T-cell (primary cell): ENCODE data around the gene CBR3. TPM values are rescaled to one million over a fixed set of nuclear protein-coding genes. Genes with fewer than 3 reads are reported as not detected.
A peak's percentile ranks its signal among the peaks of the same experiment; 100 is the strongest.

Source experiments
- ATAC-seq, 4 experiments: fragments of 200-7000 bp in 3 of 4; fragments of 150-1000 bp in 1 of 4; cut with Tn5 transposase; replicated peaks in 1 of 4; 1 replicate in 3 of 4; 2 replicates in 1 of 4; pipeline ENCODE4 v1.10.0; 2021; ENCODE audit warnings: moderate library complexity in 3 of 4, mild to moderate bottlenecking in 2 of 4, moderate number of reproducible peaks in 1 of 4
- CTCF ChIA-PET, 2 donors: fragments of 300-600 bp; sonication (Branson Sonifier 250); formaldehyde crosslinking; loops; one replicate each; lab custom pipeline; 2022; ENCODE audit warnings: antibody characterized with exemption in 2 of 2; lab: Charles Lee
- POLR2A ChIA-PET, 2 donors: fragments of 300-600 bp; sonication (Branson Sonifier 250); formaldehyde crosslinking; loops; one replicate each; lab custom pipeline; 2022; ENCODE audit warnings: antibody characterized with exemption in 2 of 2; lab: Charles Lee
- DNase-seq, 35 experiments: peaks; one replicate each; pipeline versions ENCODE4 v3.0.0 to v3.0.0-alpha.2; 2013 to 2023
- H3K27ac ChIP-seq: one replicate; pipeline ENCODE4 v1.5.1; 2013; ENCODE audit warnings: low read length
- H3K27me3 ChIP-seq, 2 experiments: replicated peaks in 1 of 2; 1 replicate in 1 of 2; 2 replicates in 1 of 2; pipeline versions ENCODE4 v1.6.1 to v1.7.0; 2013; ENCODE audit warnings: low read length in 1 of 2, mixed read lengths in 1 of 2; ENCODE audit not compliant: control insufficient read depth in 2 of 2, insufficient read depth in 2 of 2; ENCODE audit errors: extremely low read depth in 1 of 2
- H3K36me3 ChIP-seq, 2 donors: 1 replicate in 1 of 2; 2 replicates in 1 of 2; pipeline versions ENCODE4 v1.6.1 to v1.7.0; 2013; ENCODE audit warnings: low read length in 1 of 2; ENCODE audit not compliant: control insufficient read depth in 2 of 2, insufficient read depth in 1 of 2; ENCODE audit errors: extremely low read depth in 1 of 2
- H3K4me1 ChIP-seq, 2 experiments: 1 replicate in 1 of 2; 2 replicates in 1 of 2; pipeline versions ENCODE4 v1.6.1 to v1.7.0; 2013; ENCODE audit warnings: low read length in 2 of 2, mixed read lengths in 1 of 2; ENCODE audit not compliant: insufficient read depth in 2 of 2, control insufficient read depth in 1 of 2; ENCODE audit errors: extremely low read depth in 1 of 2
- H3K4me3 ChIP-seq, 2 donors: 1 replicate in 1 of 2; 2 replicates in 1 of 2; pipeline versions ENCODE4 v1.5.1 to v1.7.0; 2013; ENCODE audit warnings: mild to moderate bottlenecking in 2 of 2, low read length in 1 of 2, moderate library complexity in 1 of 2; ENCODE audit not compliant: control insufficient read depth in 1 of 2; ENCODE audit errors: extremely low read depth in 1 of 2
- H3K9me3 ChIP-seq: 2 replicates; pipeline ENCODE4 v1.7.0; 2013
- H3K27ac Mint-ChIP-seq, 2 donors: one replicate each; pipeline ENCODE4 v1.8.0; 2020 to 2021; ENCODE audit warnings: mild to moderate bottlenecking in 2 of 2, mixed read lengths in 2 of 2
- H3K27me3 Mint-ChIP-seq, 2 donors: one replicate each; pipeline ENCODE4 v1.8.0; 2021 to 2022; ENCODE audit warnings: mixed read lengths in 2 of 2
- H3K36me3 Mint-ChIP-seq: one replicate; pipeline ENCODE4 v1.8.0; 2021; ENCODE audit warnings: mixed read lengths
- H3K4me1 Mint-ChIP-seq, 3 donors: one replicate each; pipeline ENCODE4 v1.8.0; 2020 to 2022; ENCODE audit warnings: mixed read lengths in 3 of 3, mild to moderate bottlenecking in 1 of 3
- H3K4me3 Mint-ChIP-seq, 3 donors: one replicate each; pipeline ENCODE4 v1.8.0; 2020 to 2022; ENCODE audit warnings: mild to moderate bottlenecking in 3 of 3, mixed read lengths in 3 of 3, moderate library complexity in 3 of 3
- H3K9me3 Mint-ChIP-seq, 3 donors: one replicate each; pipeline ENCODE4 v1.8.0; 2020 to 2022; ENCODE audit warnings: mixed read lengths in 3 of 3
- WGBS: methylation state at CpG from one replicate; pipeline ENCODE4 v1.1.5; 2013; ENCODE audit warnings: missing lambda C conversion rate; ENCODE audit not compliant: insufficient coverage; 5-methylcytosine and 5-hydroxymethylcytosine counted together
- total RNA-seq, 35 experiments: library from RNA in 6 of 35; stranded (reverse) in 6 of 35; fragments of 120-200 nt in 1 of 35; gene quantifications; one replicate each; pipeline versions ENCODE4 v1.2.1 to v1.2.4 and lab custom pipeline; 2013 to 2026

Gene CBR3
- total RNA-seq, 5 donors from 2014 or later (not counting 1 experiment from before 2014, with no cell fraction given) = 0.85 to 16.1 (median 8.1) TPM

GRCh38 chr21:36185523-36185922, 50.6 kb downstream of the CBR3 start:
- ChIA-PET CTCF (interaction anchor here in 1 of 2 donors (0.7 kb wide), 1 partner anchor 172 kb away, joined by 3 read pairs; no protein-coding TSS in a partner anchor), POLR2A (no interaction called here)
- H3K4me3 ChIP-seq = no peak overlapping the region
- H3K27ac Mint-ChIP-seq = no peak overlapping the region
- H3K27me3 Mint-ChIP-seq = no peaks in the 10 kb centered on the region
- H3K4me1 Mint-ChIP-seq = peaks cover 6 to 12% (median 11%) of the 10 kb centered on the region in 3 donors
- peaks cover 3 to 4% of the 10 kb centered on the region in 2 donors for H3K36me3 ChIP-seq
- H3K9me3 ChIP-seq = no peaks in the 10 kb centered on the region
- 83% methylated on average over 3 of the region's 9 CpGs for WGBS
- peaks cover 2 to 14% of the 10 kb centered on the region in 2 experiments for H3K4me1 ChIP-seq
- H3K4me3 Mint-ChIP-seq = no peak overlapping the region
- no peak overlapping the region for H3K27ac ChIP-seq
- peaks cover 25% of the 10 kb centered on the region for H3K36me3 Mint-ChIP-seq
- no peak for DNase-seq
- H3K27me3 ChIP-seq = no peaks in the 10 kb centered on the region
- no peaks in the 10 kb centered on the region for H3K9me3 Mint-ChIP-seq
- ATAC-seq = no peak

DNA sequence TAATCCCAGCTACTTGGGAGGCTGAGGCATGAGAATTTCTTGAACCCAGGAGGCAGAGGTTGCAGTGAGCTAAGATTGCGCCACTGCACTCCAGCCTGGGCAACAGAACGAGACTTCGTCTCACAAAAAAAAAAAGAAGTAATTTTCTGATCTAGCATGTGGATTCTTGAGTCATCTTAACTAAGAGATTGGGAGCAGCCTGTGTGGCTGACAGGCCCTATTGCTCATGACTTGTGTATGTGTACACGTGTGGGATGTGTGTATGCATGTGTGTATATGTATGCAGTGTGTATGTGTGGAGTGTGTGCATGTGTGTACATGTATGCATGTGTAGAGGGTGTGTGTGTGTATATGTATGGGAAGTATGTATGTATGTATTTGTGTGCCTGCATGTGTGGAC, 51.2 kb downstream of the CBR3 start:
- POLR2A ChIA-PET = no interaction called here
- Histone ChIP-seq H3K27ac (no peak overlapping the region), H3K36me3 (peaks cover 3 to 4% of the 10 kb centered on the region in 2 donors), H3K4me1 (peaks cover 2 to 14% of the 10 kb centered on the region in 2 experiments), H3K27me3 (no peaks in the 10 kb centered on the region), H3K9me3 (no peaks in the 10 kb centered on the region), H3K4me3 (no peak overlapping the region)
- WGBS = 96% methylated on average over 4 of the region's 4 CpGs
- CTCF ChIA-PET = interaction anchor here in 1 of 2 donors (0.7 kb wide), 1 partner anchor 171 kb away, joined by 3 read pairs; no protein-coding TSS in a partner anchor
- H3K4me3 Mint-ChIP-seq = no peak overlapping the region
- no peak for ATAC-seq
- H3K4me1 Mint-ChIP-seq = peaks cover 6 to 12% (median 11%) of the 10 kb centered on the region in 3 donors
- H3K27me3 Mint-ChIP-seq = no peaks in the 10 kb centered on the region
- peaks cover 27% of the 10 kb centered on the region for H3K36me3 Mint-ChIP-seq
- H3K9me3 Mint-ChIP-seq = no peaks in the 10 kb centered on the region
- DNase-seq = no peak
- no peak overlapping the region for H3K27ac Mint-ChIP-seq

DNA sequence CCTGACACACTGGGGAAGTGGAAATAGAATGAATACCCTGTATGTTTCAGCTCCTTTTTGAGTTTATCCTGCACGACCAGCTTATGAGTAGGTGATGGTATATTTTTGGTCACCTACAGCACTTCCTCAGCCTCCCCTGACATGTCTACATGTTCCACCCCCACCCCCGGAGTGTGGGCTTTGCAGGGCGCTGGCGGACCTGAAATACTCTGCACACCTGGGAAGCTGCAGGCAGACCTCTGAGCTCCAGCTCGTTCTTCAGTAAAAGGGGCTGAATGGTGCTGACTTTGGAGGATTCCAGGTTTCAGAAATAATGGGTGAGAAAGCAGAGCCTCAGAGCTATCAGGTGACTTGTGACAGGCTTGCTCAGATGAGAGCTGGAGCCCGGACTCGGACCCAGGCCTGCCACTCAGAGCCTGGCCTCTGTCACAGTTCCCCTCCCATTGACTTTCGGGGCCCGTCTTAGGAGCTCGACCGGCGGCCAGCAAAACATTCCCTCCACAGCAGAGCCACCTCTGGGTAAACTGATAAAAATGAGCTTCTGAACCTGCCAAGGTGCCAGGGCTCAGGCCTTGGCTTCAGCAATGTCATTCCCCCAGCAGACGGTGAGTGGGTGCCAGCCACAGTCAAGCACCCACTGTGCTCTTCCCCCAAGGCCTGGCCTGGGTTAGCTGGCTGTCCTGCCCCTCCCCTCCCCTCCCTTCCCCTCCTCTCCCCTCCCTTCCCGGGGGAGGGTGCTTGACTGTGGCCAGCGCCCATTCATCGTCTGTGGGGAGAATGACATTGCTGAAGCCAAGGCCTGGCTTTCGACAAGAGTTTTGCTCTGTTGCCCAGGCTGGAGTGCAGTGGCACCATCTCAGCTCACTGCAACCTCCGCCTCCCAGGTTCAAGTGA, 51.9 kb downstream of the CBR3 start:
- Mint-ChIP-seq H3K4me3 (no peak overlapping the region), H3K9me3 (no peaks in the 10 kb centered on the region), H3K27ac (no peak overlapping the region), H3K36me3 (peaks cover 27% of the 10 kb centered on the region), H3K27me3 (no peaks in the 10 kb centered on the region), H3K4me1 (peaks cover 6 to 11% (median 10%) of the 10 kb centered on the region in 3 donors)
- Histone ChIP-seq H3K4me1 (peaks cover 2 to 14% of the 10 kb centered on the region in 2 experiments), H3K27me3 (no peaks in the 10 kb centered on the region), H3K27ac (no peak overlapping the region), H3K36me3 (peaks cover 3 to 4% of the 10 kb centered on the region in 2 donors), H3K4me3 (no peak overlapping the region), H3K9me3 (no peaks in the 10 kb centered on the region)
- no peak for DNase-seq
- ChIA-PET CTCF (no interaction called here), POLR2A (no interaction called here)
- no peak for ATAC-seq
- 92% methylated on average over 9 of the region's 18 CpGs for WGBS

- peaks cover 3 to 4% of the 10 kb centered on the region in 2 donors for H3K36me3 ChIP-seq
- H3K36me3 Mint-ChIP-seq = peaks cover 27% of the 10 kb centered on the region
- POLR2A ChIA-PET = no interaction called here
- ATAC-seq (no peak), DNase-seq (no peak)
- WGBS = 76% methylated on average over 8 of the region's 8 CpGs
- CTCF ChIA-PET = no interaction called here
- peaks cover 2 to 14% of the 10 kb centered on the region in 2 experiments for H3K4me1 ChIP-seq
- H3K27ac Mint-ChIP-seq = peak overlapping the region in 1 of 2 donors; percentile 34
- no peak overlapping the region for H3K4me3 Mint-ChIP-seq
- H3K9me3 Mint-ChIP-seq = no peaks in the 10 kb centered on the region
- no peak overlapping the region for H3K4me3 ChIP-seq
- H3K27me3 Mint-ChIP-seq = no peaks in the 10 kb centered on the region
- no peaks in the 10 kb centered on the region for H3K9me3 ChIP-seq
- H3K27me3 ChIP-seq = no peaks in the 10 kb centered on the region
- H3K27ac ChIP-seq = no peak overlapping the region
- H3K4me1 Mint-ChIP-seq = peaks cover 6 to 11% (median 10%) of the 10 kb centered on the region in 3 donors
Observed at GRCh38 chr21:36188081-36188681, 53.3 kb downstream of the CBR3 start.

- Mint-ChIP-seq H3K36me3 (peaks cover 27% of the 10 kb centered on the region), H3K4me1 (peaks cover 6 to 11% (median 10%) of the 10 kb centered on the region in 3 donors), H3K4me3 (no peak overlapping the region), H3K27ac (no peak overlapping the region), H3K9me3 (no peaks in the 10 kb centered on the region), H3K27me3 (no peaks in the 10 kb centered on the region)
- no peak for ATAC-seq
- Histone ChIP-seq H3K4me3 (no peak overlapping the region), H3K27ac (no peak overlapping the region), H3K36me3 (peaks cover 3 to 4% of the 10 kb centered on the region in 2 donors), H3K9me3 (no peaks in the 10 kb centered on the region), H3K27me3 (no peaks in the 10 kb centered on the region), H3K4me1 (peaks cover 2 to 14% of the 10 kb centered on the region in 2 experiments)
- DNase-seq = no peak
- WGBS = no CpG with 5 or more reads among the region's 2 CpGs
- CTCF ChIA-PET = interaction anchor here (0.6 kb wide), 2 partner anchors 105 to 156 kb away, joined by 3 to 5 read pairs; no protein-coding TSS in a partner anchor
- POLR2A ChIA-PET = no interaction called here
Observed at GRCh38 chr21:36188937-36189336, 54.1 kb downstream of the CBR3 start.

DNA sequence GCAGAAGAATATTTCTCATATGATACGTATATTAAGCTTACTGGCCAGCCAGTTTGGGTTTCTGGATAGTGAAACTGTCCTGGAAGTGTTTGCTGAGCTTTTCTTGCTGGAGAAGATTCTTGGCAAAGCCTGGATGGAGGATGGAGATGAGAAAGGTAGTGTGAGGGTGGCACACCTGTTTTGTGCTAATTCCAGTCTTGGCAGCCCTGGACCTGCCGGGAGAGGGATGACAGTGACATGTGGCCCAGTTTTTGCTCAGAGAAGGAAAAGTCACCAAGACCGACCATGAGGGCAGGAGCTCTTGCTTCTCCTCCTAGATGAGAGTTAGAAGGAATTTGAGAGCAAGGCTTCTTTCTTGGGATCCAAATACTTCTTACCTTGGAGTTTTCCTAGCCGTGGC, 55.9 kb downstream of the CBR3 start:
- Histone ChIP-seq H3K27me3 (no peaks in the 10 kb centered on the region), H3K4me3 (no peak overlapping the region), H3K9me3 (no peaks in the 10 kb centered on the region), H3K4me1 (peaks cover 2 to 6% of the 10 kb centered on the region in 2 experiments), H3K27ac (no peak overlapping the region), H3K36me3 (peaks cover 3 to 4% of the 10 kb centered on the region in 2 donors)
- H3K27me3 Mint-ChIP-seq = no peaks in the 10 kb centered on the region
- H3K36me3 Mint-ChIP-seq = peaks cover 20% of the 10 kb centered on the region
- CTCF ChIA-PET = interaction anchor here in 1 of 2 donors (0.7 kb wide), 1 partner anchor 200 kb away, joined by 3 read pairs; no protein-coding TSS in a partner anchor
- H3K4me3 Mint-ChIP-seq = no peak overlapping the region
- POLR2A ChIA-PET = interaction anchor here in 1 of 2 donors (0.7 kb wide), 1 partner anchor 20 kb away, joined by 9 read pairs; no protein-coding TSS in a partner anchor
- H3K9me3 Mint-ChIP-seq = no peaks in the 10 kb centered on the region
- H3K27ac Mint-ChIP-seq = no peak overlapping the region
- no peak for ATAC-seq
- peaks cover 8 to 11% (median 10%) of the 10 kb centered on the region in 3 donors for H3K4me1 Mint-ChIP-seq
- 100% methylated on average over 2 of the region's 4 CpGs for WGBS
- DNase-seq = no peak
